Epidermal melanocyte (primary cell): Measurements from ENCODE around the gene HMGCS1.
"Not testable (repeated sequence)": the region's sequence is repeated elsewhere in the genome, so short reads cannot be mapped to it uniquely, and the experiment has no call there.

Experiments used
- DNase-seq: peaks from one replicate; pipeline ENCODE4 v3.0.0; 2011; ENCODE audit warnings: low spot score; ENCODE audit not compliant: insufficient read length

The HMGCS1 gene

DNA sequence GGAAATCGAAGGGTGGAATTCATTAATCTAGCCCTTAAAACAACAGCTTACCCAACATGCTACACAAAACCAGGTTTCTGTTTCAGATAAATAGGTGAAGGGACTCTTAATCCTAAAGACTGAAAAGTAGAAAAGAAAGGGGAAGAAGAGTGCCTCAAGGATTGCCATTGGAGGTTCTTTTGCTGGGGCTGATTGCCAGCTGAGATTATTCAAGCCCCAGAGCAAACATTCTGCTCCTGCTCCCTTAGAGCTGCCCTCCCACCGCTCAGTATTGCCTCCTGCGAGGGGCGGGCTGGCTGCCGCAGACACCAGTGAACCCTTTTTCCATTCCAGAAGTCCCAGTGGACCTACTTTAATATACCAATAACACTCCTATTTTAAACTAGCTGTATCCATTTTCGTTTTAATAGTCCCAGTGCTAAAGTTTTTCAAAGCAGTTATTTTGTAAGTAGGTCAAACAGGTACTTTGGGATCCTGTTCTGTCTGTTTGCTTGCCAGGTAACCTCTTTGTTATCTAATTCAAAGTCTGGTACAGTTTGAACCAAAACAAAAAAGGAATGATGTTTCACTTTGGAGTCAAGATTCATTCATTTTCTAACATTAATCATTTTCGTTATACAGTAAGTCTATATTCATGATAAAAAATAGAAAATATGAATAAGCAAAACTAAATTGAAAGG lies 38.6 kb downstream of the HMGCS1 start:
- no peak for DNase-seq

DNA sequence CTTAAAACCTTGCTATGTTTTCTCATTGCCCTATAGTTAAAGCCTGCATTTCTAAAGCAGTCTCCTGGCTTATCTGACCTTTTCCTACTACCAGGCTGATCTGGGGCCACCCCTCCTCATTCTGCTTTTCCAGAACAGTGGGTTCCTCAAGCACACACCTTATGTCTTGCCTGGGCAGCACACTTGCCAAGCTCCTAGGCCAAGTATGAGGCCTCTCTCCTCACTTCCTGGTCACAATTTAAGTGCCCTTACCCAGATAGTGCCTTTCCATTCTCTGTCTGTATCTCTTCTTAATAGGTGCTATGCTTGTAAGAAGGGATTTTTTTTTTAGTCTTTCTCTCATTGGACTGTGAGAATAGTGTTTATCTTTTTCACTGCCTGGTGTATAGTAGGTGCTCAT lies 39.7 kb downstream of the HMGCS1 start:
- no peak for DNase-seq

DNA sequence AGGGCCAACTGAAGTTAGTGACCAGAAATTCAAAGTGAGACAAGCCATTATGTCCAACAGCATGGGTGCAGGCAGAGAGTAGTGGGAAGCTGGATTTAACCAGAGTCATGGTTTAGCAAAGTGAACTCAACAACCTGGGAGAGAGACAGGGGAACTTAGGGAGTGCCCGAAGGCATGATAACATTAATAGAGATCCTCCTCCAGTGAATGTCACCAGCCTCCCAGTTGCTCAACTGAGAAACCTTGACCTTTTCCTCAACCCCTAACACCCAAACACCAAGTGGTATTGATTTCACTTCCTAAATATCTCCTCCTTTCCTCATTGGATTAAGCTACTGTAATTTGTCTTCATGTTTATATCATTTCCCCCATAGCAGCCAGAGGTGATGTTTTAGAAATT lies 42.6 kb downstream of the HMGCS1 start:
- no peak for DNase-seq

DNA sequence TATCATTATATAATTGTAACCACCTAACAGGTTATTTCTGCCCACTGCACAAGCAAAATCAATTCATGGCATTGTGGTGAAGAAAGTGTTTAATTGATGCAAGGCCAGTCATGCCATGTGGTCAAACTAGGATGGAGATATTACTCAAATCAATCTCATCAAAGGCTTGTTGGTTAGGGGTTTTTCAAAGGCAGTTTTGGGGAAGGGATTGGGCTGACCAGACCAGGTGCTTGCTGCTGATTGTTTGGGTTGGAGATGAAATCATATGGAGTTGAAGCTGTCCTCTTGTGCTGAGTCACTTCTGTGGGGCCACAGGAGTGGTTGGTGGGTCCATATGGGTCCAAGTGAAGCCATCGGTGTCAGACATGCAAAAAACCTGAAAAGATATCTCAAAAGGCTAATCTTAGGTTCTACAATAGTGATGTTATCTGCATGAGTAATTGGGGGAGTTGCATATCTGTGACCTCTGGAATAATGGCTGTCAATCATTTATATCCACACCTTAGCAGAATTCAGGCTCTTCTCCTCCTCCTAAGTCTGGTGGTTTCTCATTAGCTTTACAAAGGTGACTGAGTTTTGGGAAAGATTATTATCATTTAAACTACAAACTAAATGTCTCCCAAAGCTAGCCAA lies 44.9 kb downstream of the HMGCS1 start:
- no peak for DNase-seq

DNA sequence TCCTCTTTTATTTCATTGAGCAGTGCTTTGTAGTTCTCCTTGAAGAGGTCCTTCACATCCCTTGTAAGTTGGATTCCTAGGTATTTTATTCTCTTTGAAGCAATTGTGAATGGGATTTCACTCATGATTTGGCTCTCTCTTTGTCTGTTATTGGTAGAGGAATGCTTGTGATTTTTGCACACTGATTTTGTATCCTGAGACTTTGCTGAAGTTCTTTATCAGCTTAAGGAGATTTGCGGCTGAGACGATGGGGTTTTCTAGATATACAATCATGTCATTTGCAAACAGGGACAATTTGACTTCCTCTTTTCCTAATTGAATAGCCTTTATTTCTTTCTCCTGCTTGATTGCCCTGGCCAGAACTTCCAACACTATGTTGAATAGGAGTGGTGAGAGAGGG lies 50.9 kb downstream of the HMGCS1 start:
- DNase-seq, result not testable (repeated sequence)

DNA sequence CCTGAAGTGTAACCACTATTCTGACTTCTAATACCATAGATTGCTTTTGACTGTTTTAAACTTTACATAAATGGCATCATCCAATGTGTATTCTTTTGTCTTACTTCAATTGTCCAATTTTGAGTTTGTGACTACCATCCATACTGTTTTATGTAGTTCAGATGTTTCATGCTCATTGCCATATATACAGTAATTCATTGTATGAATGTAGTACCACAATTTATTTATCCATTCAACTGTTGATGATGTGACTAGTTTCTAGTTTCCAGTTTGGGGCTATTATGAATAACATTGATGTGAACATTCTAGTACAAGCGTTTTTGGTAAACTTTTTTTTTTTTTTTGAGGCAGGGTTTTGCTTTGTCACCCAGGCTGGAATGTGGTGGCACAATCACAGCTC lies 55.1 kb downstream of the HMGCS1 start:
- DNase-seq, result no peak

DNA sequence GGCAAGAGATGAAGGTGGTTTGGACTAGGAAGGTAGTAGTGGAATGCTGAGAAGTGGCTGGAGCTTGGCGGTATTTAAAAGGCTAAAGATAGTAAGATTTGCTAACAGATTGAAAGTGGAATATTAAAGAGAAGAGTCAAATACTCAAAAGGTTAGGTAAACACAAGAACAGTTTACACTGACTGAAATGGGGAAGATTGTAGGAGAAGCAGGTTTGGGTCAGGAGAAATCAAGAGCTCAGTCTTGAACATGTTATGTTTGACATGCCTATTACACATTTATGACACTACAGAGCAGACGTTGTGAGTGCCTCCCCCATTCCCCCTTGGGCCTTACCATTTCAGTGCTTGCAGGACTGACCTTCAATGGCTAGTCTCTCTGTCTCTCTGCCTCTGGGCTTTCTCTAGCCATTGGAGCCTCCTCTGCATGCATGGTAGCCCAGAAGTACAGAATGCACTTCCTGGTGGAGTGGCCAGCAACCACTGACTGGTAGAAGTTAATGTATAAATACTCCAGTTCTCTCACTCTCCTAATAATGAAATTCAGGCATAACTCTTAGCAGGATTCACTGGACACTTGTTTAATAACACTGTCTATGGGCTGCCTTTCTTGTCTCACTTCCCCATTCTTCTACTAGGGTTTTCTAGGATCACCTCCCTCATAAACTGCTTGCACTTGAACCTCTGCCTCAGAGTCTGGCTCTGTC lies 56.8 kb downstream of the HMGCS1 start:
- no peak for DNase-seq

DNA sequence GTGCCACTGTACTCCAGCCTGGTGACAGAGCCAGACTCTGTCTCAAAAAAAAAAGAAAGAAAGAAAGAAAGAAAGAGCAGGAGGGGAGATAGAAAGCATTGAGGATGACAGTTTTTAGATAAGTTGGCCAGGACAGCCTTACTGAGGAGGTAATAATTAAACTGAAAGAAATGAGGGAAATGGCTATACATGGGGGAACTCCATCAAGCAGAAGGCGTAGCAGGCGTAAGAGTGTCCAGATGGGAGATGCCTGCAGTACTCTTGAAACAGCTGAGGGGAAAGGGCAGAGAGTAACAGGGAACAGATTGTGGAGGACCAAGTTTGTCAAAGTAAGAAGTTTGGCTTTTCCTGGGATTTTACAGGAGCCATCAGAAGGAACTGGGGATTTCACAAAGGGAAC lies 57.5 kb downstream of the HMGCS1 start:
- no peak for DNase-seq

DNA sequence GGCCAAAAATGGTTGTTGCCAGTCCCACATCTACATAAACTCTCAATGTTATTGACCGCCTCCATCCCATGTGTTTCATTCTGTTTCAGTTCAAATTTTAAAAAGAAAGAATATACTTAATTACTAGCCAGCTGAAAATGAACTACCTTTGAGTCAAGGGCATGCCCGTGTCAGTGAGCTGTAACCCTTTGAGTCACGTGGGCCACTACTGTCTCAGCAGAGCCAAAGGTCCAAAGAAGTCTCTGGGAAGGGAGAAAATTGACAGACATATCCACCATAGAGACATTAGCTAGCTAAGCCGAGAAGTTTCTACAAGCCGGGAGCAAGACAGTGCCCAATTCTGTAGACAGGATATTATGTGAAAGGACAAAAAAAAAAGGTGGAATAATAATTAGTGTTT lies 61.5 kb downstream of the HMGCS1 start:
- no peak for DNase-seq

DNA sequence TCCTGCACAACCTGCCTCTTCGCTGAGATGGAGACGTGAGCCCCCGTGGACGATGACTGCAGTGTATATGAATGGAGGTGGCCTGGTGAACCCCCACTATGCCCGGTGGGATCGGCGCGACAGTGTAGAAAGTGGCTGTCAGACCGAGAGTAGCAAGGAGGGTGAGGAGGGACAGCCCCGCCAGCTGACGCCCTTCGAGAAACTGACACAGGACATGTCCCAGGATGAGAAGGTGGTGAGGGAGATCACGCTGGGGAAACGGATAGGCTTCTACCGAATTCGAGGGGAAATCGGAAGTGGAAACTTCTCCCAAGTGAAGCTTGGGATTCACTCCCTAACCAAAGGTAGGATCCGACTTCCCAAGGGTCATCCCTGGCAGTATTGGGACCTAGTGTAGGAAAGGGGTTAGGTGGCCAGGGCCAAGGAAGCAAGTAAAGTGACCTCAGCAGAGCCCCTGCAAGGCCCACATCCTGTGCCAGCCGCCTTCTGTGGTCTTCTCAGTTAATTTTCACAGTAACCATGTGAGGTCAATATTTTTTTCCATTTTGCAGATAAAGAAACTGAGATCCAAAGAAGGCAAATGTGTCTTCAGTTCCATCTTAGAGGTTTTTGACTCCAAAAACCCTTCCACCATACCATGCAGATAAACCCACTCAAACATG lies 67.4 kb downstream of the HMGCS1 start:
- no peak for DNase-seq

DNA sequence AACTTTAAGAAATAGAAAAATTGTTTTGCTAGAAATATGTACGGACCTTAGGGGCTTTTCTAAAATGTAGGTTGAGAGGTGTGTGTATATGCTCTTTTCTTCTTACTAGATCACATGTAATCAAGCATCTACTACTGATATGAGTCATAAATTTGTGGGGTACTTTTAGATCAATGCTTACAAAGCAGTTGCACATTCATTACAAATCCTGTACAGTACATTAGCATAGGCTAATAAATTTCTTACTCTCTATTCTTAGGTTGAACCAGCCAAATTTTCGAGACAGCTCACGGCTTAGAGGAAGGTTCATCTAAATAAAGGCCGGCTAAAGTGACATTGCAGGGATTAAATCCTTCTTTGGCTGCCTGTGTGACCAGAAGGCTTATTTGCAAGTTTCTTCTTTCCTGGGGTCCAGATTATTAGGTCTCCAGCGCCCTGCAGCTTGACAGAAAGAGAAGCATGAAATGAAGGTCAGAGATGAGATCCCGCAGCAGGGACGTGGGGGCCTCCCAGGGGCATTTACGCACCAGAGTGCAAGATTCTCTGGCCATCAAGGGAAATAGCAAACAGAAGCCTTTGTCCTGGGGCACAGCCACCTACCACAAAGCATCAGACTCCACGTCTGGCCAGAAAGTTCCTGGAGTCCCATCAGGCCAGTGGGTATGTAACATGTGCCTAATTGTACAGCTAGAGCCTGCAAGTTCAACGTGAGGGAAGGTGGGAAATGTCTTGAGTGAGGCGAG lies 68.2 kb downstream of the HMGCS1 start:
- DNase-seq, result no peak

DNA sequence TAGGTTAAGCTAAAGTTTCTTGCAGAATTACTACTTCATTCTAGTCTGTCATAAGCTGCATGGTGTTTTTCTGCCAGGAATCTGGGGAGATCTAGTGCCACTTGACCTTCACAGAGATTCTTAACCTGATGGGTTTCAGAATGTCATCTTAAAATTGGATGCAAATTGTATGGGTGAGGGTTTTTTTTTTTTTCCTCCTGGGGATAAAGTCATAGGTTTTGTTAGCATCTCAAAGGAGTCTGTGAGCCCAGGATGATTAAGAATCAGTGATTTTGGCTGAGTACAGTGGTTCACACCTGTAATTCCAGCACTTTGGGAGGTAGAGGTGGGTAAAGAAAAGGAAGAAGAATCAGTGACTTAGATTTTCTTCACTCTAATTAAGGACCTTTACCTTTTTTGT lies 69.9 kb downstream of the HMGCS1 start:
- no peak for DNase-seq

DNA sequence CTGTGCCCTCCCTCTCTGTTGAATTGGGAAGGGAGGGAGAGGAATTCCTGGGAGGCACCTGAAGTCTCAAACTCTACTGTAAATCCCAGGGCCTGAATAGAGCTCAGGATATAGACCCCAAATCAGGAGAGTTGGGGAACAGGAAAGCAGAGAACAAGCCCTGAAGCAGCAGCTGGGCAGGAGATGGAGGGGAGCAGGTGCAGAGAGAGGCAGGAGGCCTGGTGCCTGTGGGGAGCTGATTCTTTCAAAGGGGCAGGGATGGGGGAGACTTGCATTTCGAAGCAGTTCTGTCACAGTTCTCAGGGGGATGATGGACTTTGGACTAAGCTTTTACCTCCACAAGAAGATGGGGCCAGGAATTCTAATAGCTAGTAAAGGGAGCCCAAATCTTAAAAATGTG lies 71.0 kb downstream of the HMGCS1 start:
- no peak for DNase-seq
